Measurements from ENCODE around the gene ASTL. TPM values are rescaled to one million over a fixed set of nuclear protein-coding genes. Genes with fewer than 3 reads are reported as not detected.

Gene ASTL
- total and polyA plus RNA-seq, 12 donors, result 0.16 TPM; not detected in 11

DNA sequence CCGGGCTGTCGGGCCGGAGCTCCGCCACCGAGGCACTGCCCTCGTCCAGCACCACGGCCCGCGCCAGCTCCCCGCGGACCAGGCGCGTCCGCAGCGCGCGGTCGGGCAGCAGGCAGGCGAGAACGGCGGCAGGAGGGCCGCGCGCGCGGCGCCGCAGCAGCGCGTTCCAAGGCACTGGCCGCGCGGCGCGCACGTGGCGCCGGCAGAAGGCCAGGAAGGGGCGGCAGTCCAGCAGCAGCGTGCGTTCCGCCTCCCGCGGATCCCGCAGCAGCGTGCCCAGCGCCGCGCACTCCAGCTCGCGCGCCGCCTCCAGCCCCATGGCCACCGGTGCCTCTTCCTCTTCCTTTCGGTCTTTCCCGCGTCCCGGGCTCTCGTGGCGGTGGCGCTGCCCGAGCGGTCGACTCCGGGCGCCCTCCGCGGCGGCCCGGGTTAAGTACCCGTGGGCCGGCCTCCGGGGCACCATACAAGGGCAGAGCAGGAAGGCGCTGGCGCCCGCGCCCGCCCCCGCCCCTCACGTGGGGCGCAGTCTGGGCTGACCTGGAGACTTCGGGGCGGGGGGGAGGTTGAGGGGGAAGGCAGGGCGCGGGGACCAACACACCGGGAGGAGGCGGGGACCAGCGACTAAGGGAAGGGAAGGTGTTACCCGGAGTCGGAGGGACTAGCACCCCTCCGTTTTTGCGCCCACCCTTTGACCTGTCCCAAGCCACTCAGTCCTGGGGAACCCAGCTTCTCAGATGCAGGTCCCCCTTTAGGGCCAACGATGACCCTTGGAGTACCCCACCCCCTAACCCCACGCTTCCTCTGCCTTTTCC is 6.9 kb upstream of the ASTL start, which contains the start of gene DUSP2:
DUSP2 (minus strand) TSS at position 405 of the 812 bp plus-strand sequence; CDS start at position 319, 86 bp downstream.
- ATAC-seq (peak; percentile 82 to 88 (median 86)), DNase-seq (peak; percentile 64 to 75)
- H3K4me3 ChIP-seq, result peak within 1 kb of the TSS; percentile 32 to 68 (median 56)
- H3K9me3 ChIP-seq, result no peaks in the 10 kb centered on the region
- TF ChIP-seq CTCF (IDR thresholded peaks at IDR 0.05), result peak in 2 of 9 donors; percentile 4 to 23
- intact Hi-C loops (cut with DNase I), result loop anchor here in 6 of 10 donors (5.0 to 10.0 kb wide), 5 partner anchors 50 to 370 kb away; partner anchors contain the start of genes CIAO1 (in 2 of the 6), TMEM127 (in 2 of the 6), NEURL3 (in 1 of the 6) and STARD7 (in 1 of the 6)
- peak within 1 kb of the TSS in 9 of 10 donors; percentile 11 to 89 (median 52) for H3K27ac ChIP-seq
- peaks cover 0 to 9% (median 0%) of the 10 kb centered on the region in 9 donors for H3K36me3 ChIP-seq
- H3K4me1 ChIP-seq, result peaks cover 0 to 62% (median 39%) of the 10 kb centered on the region in 9 donors
- 2 to 3% methylated on average over 64 to 94 of the region's 94 CpGs for WGBS, 2 donors
- H3K27me3 ChIP-seq, result peaks cover 0 to 5% (median 0%) of the 10 kb centered on the region in 7 donors

DNA sequence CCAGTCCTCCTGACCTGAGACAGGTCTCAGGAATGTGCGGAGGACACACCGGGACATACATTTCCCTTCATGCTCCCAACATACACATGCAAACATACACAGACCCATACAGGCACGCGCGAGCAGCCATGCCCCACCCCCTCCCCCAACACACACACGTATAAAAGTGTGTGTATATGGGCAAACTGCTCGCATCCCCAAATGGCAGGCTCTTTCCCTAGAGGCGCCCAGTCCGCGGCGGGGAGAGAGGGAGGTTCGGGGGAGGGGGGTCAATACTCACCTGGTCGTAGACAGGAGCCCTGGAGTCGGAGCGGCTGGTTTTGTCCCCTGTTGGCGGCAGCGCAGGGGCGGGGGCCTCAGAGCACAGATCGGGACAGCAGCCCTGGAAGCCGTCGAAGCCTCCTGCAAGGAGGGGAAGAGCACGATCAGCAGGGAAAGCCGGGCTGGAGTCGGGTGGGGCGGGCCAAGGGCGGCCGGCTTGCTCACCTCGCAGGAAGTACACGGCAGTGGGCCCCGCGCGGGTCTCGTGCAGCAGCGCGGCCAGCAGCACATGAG is 6.3 kb upstream of the ASTL start:
- intact Hi-C loops (cut with DNase I), result loop anchor here in 6 of 10 donors (5.0 to 10.0 kb wide), 6 partner anchors 50 to 370 kb away; partner anchors contain the start of genes CIAO1 (in 2 of the 6), TMEM127 (in 2 of the 6), NEURL3 (in 1 of the 6) and STARD7 (in 1 of the 6)
- H3K27ac ChIP-seq, result peak overlapping the region in 5 of 10 donors; percentile 22 to 89 (median 61)

DNA sequence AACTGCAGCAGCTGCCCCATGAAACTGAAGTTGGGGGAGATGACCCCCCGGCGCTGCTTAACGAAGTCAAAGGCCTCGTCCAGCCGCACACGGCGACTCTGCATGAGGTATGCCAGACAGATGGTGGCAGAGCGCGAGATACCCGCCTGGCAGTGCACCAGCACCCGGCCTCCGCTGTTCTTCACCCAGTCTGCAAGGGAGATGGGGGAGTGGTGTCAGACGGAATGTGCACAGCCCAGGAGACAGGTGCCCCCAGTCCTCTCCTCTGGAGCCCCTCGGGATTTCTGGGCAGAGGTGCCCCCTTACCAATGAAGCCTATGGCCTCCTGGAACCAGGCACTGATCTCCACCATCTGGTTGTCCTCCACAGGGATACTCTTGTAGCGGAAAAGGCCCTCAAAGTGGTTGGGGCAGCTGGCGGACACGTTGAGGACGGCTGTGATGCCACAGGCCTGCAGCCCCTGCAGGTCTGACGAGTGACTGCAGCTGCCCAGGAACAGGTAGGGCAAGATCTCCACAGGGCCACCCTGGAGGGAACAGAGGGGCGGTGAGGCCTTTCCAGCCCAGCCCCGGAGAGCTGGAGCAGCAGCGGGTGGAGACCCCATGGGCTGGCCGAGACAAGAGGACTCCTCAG is 5.7 kb upstream of the ASTL start:
- 94 to 95% methylated on average over 23 of the region's 23 CpGs for WGBS, 2 donors
- peaks cover 0 to 9% (median 0%) of the 10 kb centered on the region in 9 donors for H3K36me3 ChIP-seq
- peaks cover 0 to 60% (median 39%) of the 10 kb centered on the region in 9 donors for H3K4me1 ChIP-seq
- peaks cover 0 to 5% (median 0%) of the 10 kb centered on the region in 7 donors for H3K27me3 ChIP-seq
- intact Hi-C loops (cut with DNase I), result loop anchor here in 5 of 10 donors (5.0 to 10.0 kb wide), 4 partner anchors 51 to 371 kb away; partner anchors contain the start of genes CIAO1 (in 2 of the 5) and TMEM127 (in 2 of the 5)
- ATAC-seq, result no peak
- H3K4me3 ChIP-seq, result peak overlapping the region in 9 of 10 donors; percentile 37 to 68 (median 58)
- no peak for DNase-seq
- peak overlapping the region in 1 of 10 donors; percentile 89 for H3K27ac ChIP-seq
- peak in 1 of 9 donors; percentile 7 for TF ChIP-seq CTCF (IDR thresholded peaks at IDR 0.05)
- no peaks in the 10 kb centered on the region for H3K9me3 ChIP-seq

More for the DNA sequence above, 6.3 kb upstream of the ASTL start:
- 11 to 12% methylated on average over 33 to 35 of the region's 35 CpGs for WGBS, 2 donors
- Histone ChIP-seq H3K9me3 (no peaks in the 10 kb centered on the region), H3K4me1 (peaks cover 0 to 62% (median 39%) of the 10 kb centered on the region in 9 donors), H3K4me3 (peak overlapping the region; percentile 32 to 68 (median 56)), H3K27me3 (peaks cover 0 to 5% (median 0%) of the 10 kb centered on the region in 7 donors), H3K36me3 (peaks cover 0 to 9% (median 0%) of the 10 kb centered on the region in 9 donors)
- DNase-seq (no peak), ATAC-seq (peak in 1 of 8 donors; percentile 1)
- no peak for TF ChIP-seq CTCF (IDR thresholded peaks at IDR 0.05)

Measured in heart right ventricle (tissue), 16 donors.